ENCODE data around the gene SCEL.

- TF ChIP-seq, protein P1, sequence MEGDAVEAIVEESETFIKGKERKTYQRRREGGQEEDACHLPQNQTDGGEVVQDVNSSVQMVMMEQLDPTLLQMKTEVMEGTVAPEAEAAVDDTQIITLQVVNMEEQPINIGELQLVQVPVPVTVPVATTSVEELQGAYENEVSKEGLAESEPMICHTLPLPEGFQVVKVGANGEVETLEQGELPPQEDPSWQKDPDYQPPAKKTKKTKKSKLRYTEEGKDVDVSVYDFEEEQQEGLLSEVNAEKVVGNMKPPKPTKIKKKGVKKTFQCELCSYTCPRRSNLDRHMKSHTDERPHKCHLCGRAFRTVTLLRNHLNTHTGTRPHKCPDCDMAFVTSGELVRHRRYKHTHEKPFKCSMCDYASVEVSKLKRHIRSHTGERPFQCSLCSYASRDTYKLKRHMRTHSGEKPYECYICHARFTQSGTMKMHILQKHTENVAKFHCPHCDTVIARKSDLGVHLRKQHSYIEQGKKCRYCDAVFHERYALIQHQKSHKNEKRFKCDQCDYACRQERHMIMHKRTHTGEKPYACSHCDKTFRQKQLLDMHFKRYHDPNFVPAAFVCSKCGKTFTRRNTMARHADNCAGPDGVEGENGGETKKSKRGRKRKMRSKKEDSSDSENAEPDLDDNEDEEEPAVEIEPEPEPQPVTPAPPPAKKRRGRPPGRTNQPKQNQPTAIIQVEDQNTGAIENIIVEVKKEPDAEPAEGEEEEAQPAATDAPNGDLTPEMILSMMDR (IDR thresholded peaks at IDR 0.05): no peak
- TF ChIP-seq POLR2A (IDR thresholded peaks at IDR 0.05): no peak
Observed at GRCh38 chr13:77503398-77503797, 32.1 kb upstream of the SCEL start.
